Hematopoietic multipotent progenitor cell treated with erythropoietin and hydrocortisone succinate and interleukin-3 and kit ligand, for 17 days (in vitro differentiated cells): ENCODE data around the gene RAPGEF6.

Experiments used
- DNase-seq: peaks from one replicate; pipeline ENCODE4 v3.0.0-alpha.2; 2015; ENCODE audit warnings: low spot score

Gene RAPGEF6

DNA sequence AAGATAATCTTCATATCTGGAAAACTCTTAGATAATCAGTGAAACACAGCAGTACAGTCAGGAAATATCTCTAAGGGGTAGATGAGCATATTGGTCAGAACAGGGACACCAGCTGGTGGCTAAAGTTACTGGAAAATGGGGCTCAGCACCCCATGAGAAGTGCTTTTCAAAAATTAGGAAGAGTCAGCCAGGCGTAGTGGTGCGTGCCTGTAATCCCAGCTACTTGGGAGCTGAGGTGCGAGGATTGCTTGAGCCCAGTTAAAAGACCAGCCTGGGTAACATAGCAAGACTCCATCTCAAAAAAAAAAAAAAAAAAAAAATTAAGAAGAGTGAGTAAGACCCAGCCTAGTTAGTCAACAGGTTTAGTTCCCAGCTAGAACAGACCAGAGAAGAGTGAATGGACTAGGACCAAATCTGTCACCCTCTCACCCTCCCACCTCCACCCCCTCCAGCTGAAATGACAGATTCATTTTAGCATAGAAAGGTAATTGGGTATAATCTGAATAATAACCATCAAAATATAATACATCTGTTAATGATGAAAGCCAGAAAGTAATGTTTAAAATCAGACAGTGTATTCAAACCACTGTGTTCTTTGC lies 250.3 kb downstream of the RAPGEF6 start:
- peak; percentile 18 for DNase-seq

DNA sequence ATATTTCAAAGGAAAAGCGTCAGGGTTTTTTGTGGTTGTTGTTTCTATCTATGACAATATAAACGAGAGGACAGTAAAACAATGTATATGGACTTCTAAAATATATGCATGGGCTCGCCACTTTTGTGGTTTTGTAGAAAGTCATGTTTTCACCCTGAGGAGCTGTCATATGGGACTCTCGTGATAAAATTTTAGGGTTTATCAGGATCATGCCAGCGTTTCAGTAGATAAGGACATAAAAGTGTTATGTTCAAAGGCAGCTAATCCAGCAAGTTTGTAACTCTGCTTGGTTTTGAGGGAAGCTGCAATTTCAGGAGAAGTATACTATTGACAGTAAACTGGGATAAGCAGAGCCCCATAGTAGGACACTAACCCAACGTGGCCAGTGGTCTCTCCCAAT lies 250.9 kb downstream of the RAPGEF6 start:
- DNase-seq, result peak; percentile 54

DNA sequence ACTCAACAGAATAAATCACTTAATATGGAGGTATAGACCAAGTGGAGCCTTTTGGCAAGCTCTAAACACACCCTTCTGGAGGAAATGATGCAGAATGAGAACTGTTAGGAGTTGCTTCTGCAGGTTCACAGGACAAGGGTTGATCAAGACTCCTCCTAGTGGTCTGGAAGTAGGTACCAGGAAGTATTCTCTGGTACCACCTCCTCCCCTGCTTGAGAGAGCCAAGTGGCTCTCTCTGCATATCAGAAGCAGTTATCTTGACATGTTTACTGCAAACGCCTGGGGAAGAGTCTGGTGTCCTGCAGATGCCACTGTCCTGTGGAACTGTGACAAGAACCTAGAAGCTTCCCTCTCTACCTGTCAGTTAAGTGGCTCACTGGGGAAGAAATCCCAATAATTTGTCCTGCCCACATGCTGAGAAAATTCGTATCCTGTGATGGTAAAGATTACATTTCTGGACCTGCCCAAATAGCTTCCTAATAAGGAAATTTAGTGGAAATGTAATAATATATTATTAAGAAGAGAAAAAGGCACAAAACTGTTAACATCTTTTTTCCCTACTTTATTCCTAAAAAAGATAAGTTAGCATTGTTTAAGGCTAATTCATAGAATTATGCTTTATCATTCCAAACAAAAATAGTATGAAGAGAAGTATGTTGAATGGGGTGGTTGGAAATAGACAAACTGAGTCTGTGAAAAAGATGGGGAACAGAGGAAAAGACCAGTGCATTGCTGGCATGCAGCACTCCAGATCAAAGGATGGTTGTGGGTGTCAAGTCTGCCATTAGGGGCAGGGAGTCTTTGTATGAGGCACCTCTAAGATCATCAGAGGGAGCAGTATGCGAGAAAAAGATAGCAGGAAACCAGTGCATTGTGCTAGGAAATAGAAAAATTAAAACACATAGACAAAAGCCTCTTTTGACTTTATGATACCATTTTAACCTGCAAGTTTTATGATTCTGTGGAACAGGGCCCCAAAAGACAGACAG lies 252.3 kb downstream of the RAPGEF6 start:
- peak; percentile 90 for DNase-seq

DNA sequence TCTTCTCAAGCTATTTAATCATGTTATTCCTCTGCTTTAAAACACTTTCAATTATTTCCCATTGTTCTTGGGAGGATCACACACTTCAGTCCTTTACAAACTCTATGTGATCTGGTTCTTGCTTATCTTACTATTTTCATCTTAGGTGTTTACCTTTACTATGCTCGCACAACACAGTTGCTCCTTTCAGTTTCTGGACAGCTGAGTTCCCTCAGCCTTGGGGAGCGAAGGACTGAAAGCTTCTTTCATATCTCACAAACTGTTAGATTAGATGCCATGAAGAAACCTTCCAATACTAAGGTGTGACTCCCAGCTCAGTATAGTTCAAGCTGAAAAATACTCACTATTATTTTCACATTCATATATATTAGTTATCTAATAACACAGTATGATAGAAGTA lies 253.3 kb downstream of the RAPGEF6 start:
- DNase-seq, result peak; percentile 23

DNA sequence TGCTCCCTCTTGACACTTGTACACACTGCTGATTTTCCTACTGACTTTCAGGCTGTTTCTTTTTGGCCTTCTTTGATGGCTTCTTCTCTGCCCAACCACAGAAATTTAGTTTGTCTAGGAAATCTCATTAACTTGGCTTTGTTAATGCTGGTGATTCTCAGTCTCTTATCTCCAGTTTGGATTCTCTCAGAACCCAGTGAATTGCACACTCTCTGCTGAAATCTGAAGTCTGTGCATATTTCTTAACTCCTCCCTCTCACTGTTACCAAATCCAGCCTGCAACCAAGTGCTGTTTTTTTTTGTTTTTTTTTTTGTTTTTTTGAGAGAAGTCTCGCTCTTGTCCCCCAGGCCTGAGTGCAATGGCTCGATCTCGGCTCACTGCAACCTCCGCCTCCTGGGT lies 254.0 kb downstream of the RAPGEF6 start:
- no peak for DNase-seq

DNA sequence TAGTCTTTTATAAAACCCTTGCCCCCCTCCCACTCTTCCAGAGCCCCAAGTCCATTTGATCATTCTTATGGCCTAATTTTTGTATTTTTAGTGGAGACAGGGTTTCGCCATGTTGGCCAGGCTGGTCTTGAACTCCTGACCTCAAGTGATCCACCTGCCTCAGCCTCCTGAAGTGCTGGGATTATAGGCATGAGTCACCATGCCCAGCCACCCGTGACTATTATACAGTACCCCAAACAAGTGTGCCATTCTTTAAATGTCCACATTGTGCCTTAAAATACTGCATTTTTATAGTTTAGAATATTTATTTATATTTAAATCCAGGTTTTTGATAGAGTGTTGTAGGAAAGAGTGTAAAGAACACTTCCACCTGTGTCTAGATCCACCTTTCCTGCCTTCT lies 254.8 kb downstream of the RAPGEF6 start:
- peak; percentile 15 for DNase-seq

DNA sequence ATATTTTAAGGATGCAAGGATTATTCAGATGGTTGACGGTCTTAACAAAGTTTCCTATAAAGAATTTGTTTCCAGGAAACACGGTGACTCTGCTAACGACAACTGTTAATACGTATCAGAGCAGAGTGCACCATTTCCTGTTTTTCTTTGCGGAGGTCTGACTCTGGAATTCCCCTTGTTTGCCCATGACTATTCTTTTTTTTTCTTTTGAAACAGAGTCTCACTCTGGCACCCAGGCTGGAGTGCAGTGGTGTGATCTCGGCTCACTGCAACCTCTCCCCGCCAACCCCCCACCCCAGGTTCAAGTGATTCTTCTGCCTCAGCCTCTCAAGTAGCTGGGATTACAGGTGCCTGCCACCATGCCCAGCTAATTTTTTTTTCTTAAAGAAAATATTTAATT lies 255.3 kb downstream of the RAPGEF6 start:
- no peak for DNase-seq

DNA sequence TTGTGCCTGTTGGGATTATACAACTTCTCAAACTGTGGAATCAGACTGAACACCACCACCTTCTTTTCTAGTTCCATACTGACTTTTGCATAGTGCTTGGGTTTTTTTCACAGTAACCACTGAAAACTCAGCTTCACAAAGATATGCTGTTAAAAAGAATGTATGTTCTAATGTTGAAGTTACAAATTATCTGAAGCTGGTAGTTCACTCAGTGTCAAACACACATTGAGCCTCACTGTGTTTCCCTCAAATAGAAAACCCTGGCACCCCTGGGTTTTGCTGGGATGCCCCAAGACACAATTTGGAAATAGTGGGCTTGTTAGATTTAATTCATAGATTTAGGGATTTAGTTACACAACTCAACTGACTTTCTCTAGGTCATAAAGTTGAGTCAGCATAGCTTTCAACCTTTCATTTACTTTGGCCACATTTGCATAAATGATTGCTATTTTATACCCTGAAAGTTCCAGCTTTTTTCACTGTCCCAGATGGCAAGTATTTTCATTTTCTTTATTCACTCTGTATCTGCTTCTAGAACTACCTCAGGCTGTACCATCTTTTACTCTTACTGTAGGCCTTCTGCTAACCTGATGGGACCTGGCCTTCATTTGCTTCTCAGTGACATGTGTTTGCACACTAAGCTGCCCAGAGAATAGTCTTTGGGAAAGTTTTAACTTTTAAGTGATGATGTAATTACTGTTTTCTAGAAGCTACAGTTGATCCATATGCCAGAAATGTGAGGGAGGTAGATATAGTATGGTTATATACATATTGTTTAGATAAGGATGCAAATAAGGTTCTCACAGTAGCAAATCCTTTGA lies 256.1 kb downstream of the RAPGEF6 start:
- DNase-seq, result peak; percentile 57

DNA sequence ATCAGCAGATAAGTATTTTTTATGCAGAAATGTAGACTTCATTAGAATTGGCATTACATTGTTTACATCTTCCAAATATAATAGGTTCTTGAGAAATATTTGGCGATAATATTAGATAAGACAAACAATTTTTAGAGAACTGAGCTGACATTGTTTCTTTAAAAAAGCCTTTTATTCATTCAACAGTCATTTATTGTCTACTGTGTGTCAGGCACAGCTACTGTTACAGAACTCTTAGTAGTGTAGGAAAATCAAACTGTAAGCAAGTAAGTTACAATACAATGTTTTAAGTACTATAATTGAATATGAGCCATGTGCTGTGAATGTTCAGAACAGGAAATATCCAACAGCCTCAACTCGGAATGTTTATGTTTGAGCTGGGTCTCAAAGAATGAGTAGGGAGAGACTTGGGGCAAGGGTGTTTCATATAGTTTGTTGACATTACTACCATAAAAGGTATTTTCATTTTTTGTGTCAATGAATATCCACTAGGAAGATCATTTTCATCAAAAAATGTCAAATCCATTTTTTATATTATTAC lies 257.2 kb downstream of the RAPGEF6 start:
- no peak for DNase-seq

DNA sequence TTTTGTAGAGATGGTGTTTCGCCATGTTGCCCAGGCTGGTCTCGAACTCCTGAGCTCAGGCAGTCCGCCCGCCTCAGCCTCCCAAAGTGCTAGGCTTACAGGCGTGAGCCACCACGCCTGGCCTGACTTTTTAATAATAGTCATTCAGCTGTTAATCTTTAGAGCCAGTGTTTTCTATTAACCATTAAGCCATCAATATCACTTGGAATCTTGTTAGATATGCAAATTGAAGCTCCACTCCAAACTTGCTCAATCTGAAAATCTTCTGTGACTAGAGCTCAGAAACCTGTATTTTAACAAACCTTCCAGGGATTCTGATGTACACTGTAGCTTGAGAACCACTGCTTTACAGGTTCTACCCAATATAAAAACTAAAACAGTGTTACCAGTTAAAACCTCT lies 257.7 kb downstream of the RAPGEF6 start:
- no peak for DNase-seq

DNA sequence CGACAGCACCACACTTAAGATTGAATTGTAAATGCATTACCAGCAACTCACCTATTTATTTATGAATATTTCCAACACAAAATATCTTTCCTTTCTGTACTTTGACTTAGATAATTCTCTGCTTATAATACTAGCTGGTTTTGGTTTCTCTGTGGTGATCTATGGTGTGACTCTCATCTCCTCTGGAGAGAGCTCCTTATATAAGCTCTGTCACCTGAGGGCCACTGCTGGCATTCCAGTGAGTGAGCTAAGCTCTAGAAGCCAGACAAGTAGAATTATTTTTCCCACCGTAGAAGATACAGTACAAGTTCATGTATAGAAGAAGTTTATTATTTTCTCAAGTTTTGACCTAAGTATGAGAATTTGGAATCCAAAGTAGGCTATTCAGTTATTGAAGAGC lies 259.7 kb downstream of the RAPGEF6 start:
- DNase-seq, result no peak
